ENCODE measurements around the gene ITK.

GRCh38 chr5:157286761-157287211, 106.1 kb downstream of the ITK start:
- TF ChIP-seq EZH2 (IDR thresholded peaks at IDR 0.05) (no peak), POLR2AphosphoS5 (IDR thresholded peaks at IDR 0.05; ENCODE audit: borderline replicate concordance, low read depth, low read length) (no peak), FOXP2 (optimal IDR thresholded peaks at IDR 0.05; ENCODE audit: control extremely low read depth, extremely low read length, insufficient read depth) (no peak)
